Epithelial cell of proximal tubule (primary cell): ENCODE data around the gene SLITRK5. TPM values are rescaled to one million over a fixed set of nuclear protein-coding genes. Genes with fewer than 3 reads are reported as not detected.

Source experiments
- DNase-seq: peaks from one replicate; pipeline ENCODE4 v3.0.0-alpha.2; 2011; ENCODE audit warnings: low read depth
- H3K4me3 ChIP-seq: 2 replicates; pipeline ENCODE4 v1.5.1; 2011; ENCODE audit warnings: low read depth, mild to moderate bottlenecking, low read length
- total RNA-seq: library from RNA; depleted of rRNA; stranded (reverse); fragments of >200 nt; gene quantifications from 2 replicates; pipeline ENCODE4 v1.2.3, GENCODE V29; 2015
- TF ChIP-seq, protein P1 (sequence below): conservative IDR thresholded peaks from 2 replicates; pipeline ENCODE4 v1.5.1; 2012; ENCODE audit warnings: low read depth, mild to moderate bottlenecking, low read length

SLITRK5 gene
- total RNA-seq, 1 donor from 2014 or later, result not detected

DNA sequence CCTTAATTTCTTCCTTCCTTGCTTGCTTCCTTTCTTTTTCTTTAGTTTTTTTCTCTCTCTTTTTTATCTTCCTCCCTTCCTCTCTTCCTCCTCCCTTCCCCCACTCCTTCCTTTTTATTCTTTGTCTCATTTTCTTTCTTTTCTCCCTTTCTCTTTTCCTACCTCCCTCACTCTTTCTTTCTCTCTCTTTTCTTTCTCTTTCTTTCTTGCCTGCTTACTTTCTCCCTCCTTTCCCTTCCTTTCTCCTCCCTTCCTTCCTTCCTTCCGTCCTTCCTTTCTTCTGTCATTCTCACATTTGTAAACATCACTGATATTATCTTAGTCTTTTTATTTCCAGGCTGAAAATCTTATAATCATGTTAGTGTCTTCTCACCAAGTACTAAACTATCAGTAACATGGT is 38.8 kb downstream of the SLITRK5 start:
- TF ChIP-seq, protein P1, sequence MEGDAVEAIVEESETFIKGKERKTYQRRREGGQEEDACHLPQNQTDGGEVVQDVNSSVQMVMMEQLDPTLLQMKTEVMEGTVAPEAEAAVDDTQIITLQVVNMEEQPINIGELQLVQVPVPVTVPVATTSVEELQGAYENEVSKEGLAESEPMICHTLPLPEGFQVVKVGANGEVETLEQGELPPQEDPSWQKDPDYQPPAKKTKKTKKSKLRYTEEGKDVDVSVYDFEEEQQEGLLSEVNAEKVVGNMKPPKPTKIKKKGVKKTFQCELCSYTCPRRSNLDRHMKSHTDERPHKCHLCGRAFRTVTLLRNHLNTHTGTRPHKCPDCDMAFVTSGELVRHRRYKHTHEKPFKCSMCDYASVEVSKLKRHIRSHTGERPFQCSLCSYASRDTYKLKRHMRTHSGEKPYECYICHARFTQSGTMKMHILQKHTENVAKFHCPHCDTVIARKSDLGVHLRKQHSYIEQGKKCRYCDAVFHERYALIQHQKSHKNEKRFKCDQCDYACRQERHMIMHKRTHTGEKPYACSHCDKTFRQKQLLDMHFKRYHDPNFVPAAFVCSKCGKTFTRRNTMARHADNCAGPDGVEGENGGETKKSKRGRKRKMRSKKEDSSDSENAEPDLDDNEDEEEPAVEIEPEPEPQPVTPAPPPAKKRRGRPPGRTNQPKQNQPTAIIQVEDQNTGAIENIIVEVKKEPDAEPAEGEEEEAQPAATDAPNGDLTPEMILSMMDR, result no peak
- DNase-seq, result no peak
- H3K4me3 ChIP-seq, result no peak overlapping the region

DNA sequence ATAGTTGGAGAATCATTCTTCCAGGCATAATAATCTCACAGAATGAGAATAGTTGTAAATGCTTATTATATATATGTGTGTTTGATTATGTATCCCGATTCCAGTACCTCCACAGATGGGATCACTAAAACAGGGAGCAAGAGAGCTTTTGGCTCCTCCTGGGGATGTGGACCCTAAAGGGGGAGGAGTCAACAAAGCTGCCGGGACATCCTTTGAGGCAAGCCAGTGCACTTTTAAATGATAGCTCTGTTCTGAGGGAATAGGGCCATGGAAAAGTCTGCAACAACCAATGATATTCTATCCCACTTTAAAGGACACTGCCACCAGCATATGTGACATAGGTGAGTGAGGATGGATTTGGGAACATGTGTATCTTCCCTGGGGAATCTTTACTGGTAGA is 40.8 kb downstream of the SLITRK5 start:
- DNase-seq, result no peak
- TF ChIP-seq, protein P1, result no peak
- no peak overlapping the region for H3K4me3 ChIP-seq
